Endometrial microvascular endothelial cells (primary cell): ENCODE results near the gene LETM1. TPM values are rescaled to one million over a fixed set of nuclear protein-coding genes. Genes with fewer than 3 reads are reported as not detected.

Experiments
- in situ Hi-C: cut with HindIII; loops from 2 replicates; pipeline ENCODE4 v1.10.0; 2017; ENCODE audit warnings: low sequenced_read_pairs, low pct_unique_long_range_greater_than_20kb; ENCODE audit errors: inconsistent ontology term
- total RNA-seq: library from RNA; depleted of rRNA; stranded (reverse); fragments of >200 nt; gene quantifications from one replicate; pipeline ENCODE4 v1.2.3, GENCODE V29; 2015; ENCODE audit errors: inconsistent ontology term

LETM1 gene
- total RNA-seq, 1 donor from 2014 or later: 53.4 TPM

GRCh38 chr4:1775731-1776500 lies 80.0 kb downstream of the LETM1 start:
- in situ Hi-C loops: no loop called here

DNA sequence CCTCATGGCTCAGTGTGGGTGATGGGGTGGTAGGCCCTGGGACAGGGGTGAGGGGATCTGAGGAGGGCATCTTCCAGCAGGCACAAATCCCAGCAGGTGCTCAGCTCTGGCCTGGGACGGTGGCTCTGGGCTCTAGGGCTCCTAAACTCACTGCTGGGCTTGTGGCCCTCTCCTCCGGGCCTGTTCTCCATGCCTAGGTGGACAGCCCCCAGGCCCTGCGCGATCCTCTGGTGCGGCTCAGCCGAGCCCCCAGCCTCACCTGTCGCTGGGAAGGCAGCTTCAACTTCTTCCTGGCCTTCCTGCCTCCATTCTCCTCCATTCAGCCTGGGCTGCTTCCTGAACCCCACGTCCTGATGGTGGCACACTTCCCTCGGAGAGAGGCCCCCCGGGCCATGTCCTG lies 82.2 kb downstream of the LETM1 start:
- in situ Hi-C loops: no loop called here

- in situ Hi-C loops: no loop called here
Measured at GRCh38 chr4:1772853-1773538, 83.0 kb downstream of the LETM1 start.

- in situ Hi-C loops: no loop called here
Measured at GRCh38 chr4:1771555-1772305, 84.2 kb downstream of the LETM1 start.

DNA sequence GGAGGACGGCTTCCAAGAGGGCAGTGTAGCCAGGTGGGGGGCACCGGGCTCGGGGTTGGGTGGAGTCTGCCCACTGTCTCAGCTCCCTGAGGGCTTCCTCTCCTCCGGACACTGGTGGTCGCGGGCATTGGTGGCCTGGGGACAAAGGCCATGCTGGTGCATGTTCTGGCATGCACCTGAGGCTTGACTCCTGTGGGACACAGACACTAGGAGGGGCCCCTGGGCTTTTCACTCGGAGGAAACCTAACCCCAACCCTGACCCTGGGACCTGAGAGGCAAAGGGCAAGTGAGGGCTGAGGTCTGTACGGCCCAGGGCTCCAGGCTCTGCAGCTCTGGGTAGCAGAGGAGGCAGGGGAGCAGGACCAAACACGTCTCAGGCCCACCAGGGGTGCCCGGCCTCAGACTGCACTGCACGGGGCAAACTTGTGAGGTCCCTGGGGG lies 85.1 kb downstream of the LETM1 start:
- in situ Hi-C loops: no loop called here

GRCh38 chr4:1770245-1770644 lies 85.7 kb downstream of the LETM1 start:
- in situ Hi-C loops: no loop called here

- in situ Hi-C loops: no loop called here
Measured at GRCh38 chr4:1769692-1770091, 86.3 kb downstream of the LETM1 start.

DNA sequence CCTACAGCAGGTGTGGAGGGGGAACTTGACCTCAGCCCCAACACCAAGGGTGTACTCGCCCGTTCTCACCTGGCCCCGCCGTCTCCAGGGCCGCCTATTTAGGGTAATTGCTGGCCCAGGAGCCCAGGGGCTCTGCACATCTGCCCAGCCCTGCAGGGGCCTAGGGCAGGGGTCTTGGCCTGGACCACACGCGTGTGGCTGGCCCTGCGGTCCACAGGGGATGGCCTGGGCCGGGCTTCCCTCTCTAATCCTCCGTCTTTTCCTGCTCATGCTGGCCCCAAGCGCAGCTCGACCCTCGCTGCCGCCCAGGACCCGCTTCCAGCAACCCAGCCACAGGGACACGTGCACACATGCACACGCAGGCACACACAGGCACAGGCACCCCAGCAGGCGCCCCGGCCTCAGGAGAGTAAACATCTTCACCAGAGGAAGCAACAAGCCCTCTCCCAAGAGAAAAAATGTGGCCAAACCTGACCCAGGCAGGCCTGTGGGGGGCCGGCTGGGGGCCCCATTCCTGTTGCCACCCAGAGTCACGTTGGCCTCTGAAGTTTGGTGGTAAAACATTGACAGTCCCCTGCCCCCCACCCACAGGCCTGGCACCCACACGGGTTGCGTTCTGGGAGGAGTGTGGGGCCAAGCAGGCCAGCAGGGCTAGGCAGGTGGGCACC lies 87.5 kb downstream of the LETM1 start:
- in situ Hi-C loops: no loop called here

DNA sequence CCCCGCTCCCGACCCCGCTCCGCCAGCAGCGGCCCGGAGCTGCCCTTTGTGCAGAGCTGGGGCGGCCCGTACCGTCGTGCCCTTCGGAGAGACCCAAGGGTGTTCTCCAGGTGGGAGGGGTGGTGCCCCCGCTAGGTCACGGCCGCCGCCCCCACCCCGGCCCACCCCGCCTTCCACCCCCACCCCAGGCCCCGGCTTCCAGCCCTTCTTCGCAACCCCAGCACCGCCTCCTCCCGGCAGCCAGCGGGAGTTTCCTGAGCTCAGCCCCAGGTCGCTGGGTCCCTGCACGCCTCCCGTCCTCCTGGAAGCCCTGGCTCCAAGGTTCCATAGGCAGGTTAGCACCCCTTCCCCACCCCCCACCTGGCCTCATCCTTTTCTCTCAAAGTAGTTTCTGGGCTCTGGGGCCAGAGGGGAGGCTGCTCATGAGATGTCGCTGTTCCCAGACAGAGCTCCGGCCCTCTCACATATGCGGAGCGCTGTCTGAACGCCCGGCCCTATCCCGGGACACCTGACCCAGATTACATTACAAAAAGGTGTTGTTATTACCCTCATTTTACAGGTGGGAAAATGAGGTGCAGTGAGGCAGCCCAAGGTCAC lies 88.1 kb downstream of the LETM1 start:
- in situ Hi-C loops: no loop called here

GRCh38 chr4:1767061-1767769 lies 88.7 kb downstream of the LETM1 start:
- in situ Hi-C loops: no loop called here

GRCh38 chr4:1766106-1767060 lies 89.6 kb downstream of the LETM1 start:
- in situ Hi-C loops: no loop called here

- in situ Hi-C loops: no loop called here
Measured at GRCh38 chr4:1765409-1766072, 90.4 kb downstream of the LETM1 start.

GRCh38 chr4:1764670-1765069 lies 91.3 kb downstream of the LETM1 start:
- in situ Hi-C loops: no loop called here

GRCh38 chr4:1763550-1764080 lies 92.3 kb downstream of the LETM1 start:
- in situ Hi-C loops: no loop called here

DNA sequence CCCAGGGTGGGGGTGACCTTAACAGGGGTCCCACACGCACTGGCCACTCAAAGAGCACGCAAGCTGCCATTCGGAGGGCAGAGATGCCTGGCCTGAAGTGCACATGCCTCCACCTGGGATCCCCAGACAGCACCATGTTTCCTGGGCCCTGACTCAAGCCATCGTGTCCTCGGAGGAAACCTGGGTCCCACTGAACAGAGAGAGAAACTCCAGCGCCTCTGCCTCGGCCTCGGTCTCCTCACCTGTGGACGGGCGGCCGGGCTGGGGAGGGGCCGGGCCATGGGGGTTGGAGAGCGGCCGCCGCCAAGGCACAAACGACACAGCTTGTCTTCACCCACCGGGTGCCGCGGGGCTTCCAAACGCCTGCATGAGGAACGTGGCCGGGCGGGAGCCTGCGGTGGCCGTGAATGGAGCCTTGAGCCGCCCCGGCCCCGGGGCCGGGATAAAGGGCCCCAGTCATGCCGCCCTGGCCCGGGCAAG lies 92.8 kb downstream of the LETM1 start:
- in situ Hi-C loops: no loop called here

GRCh38 chr4:1762264-1763010 lies 93.5 kb downstream of the LETM1 start:
- in situ Hi-C loops: no loop called here
